GM21529 (cell line): ENCODE measurements around the gene INO80C.

Source experiments
- ATAC-seq: cut with Tn5 transposase; IDR thresholded peaks from one replicate; pipeline ENCODE4 v1.9.1; 2021; ENCODE audit not compliant: unreplicated experiment

The INO80C gene

DNA sequence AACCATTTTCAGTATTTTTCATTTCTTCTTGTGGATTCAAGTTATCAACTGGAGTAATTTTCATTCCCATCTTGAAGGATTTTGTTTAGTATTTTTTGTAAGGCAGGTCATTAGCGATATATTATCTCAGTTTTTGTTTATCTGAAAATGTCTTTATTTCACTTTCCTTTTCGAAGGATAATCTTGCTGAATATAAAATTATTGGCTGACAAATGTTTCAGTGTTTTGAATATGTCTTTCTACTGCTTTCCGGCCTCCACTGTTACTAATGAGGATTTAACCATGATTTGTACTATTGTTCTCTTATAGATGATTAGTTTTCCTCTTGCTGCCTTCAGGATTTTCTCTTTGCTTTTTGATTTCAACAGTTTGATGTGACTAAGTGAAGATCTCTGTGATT is 62.4 kb downstream of the INO80C start:
- ATAC-seq, result no peak

DNA sequence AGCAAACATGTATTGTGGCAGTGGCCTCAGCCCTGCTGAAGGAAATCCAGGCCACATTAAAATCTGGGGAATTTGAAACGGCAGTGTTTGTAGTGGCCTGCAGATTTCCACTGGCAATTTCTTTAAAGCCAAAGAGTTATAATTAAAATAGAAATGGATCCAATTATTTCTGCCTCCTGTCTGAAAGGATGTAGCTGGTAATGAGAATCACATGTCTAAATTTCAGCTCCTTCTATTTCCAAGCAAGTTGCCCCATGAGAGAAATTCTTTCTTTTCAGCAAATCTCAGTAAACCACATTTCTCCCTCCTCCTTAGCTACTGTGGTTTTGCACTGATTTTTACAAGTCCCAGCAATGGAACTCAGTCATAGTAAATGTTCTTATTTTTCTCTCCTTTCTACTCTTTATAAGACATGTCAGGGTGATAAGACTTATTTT is 65.2 kb downstream of the INO80C start:
- ATAC-seq, result no peak

DNA sequence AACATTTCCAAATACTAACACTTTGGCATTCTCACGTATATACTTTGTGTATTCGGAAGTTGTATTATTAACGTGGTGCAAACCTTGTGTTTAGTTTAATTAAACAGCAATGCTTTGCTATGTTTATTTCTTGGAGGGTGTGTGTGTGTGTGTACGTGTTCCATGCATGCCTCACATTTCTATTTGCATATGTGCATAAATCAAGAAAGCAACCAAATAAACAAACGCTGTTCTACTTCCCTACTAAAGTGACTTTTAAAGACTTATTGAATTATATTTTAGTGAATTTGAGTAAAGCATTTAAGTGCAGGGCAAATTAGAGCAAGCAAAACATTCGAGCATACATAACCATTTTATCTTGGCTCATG is 66.4 kb downstream of the INO80C start:
- no peak for ATAC-seq

DNA sequence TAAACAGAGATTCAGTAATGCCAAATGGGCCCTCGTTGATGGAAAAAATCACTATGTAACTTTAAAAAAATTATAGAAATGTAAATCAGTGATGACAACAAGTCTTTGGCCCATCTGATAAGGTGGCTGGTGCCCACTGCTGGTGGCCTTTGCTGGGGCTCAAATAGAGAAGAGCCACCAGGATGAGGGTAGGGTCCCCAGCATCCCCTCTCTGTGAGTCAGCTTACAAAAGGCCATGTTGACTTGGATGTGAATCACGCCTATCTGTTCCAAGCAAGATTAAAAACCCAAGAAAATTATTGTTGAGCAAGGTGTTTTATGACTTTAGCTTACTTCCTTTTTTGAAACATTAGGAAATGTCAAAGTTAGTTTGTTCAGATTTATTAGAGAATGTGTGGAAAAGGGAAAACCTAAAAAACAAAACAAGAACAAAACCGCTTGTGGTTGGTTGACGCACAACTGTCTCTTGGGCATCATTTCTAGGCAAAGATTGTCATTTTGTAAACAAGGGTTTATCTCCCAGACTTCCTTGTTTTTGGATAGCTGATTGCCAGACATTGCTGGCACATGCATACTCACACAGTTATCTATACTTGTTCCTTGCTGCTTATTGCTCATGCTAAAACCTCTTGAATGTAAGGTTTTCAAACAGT is 66.9 kb downstream of the INO80C start:
- no peak for ATAC-seq

DNA sequence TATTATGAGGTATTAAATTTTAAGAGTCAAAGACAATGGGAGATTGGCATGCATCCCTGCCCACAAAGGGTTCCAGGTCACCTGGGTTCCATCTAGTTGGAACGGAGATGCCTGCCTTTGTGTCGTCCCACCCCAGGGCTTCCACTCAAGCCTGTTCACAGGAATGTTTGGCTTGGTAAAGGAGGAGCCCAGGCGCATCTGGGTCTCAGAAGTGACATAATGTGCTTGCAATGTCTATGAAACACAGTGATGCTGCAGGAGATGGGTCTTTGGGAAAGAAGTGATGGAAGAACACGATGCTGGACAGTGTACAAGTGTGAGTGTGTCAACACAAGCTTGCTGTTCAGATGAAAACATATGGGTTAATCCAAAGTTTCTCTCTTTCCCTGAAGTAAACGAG is 71.0 kb downstream of the INO80C start:
- no peak for ATAC-seq

DNA sequence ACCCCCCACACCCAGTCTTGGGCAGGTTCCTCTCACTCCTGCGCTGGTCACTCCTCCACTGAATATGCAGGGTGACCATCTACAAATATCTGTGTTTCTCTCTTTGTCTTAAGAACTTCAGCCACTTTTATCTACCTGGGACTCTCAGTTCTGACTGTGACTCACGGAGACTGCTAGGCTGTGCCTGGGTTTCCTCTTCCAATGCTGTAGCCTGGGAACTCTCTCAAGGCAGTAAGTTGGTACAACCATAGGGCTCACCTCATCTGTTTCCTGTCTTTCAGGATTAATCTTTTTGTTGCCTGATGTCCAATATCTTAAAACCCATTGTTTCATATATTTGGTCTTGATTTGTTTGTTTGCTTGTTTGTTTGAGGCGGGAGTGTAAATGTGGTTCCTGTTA is 73.4 kb downstream of the INO80C start:
- no peak for ATAC-seq

DNA sequence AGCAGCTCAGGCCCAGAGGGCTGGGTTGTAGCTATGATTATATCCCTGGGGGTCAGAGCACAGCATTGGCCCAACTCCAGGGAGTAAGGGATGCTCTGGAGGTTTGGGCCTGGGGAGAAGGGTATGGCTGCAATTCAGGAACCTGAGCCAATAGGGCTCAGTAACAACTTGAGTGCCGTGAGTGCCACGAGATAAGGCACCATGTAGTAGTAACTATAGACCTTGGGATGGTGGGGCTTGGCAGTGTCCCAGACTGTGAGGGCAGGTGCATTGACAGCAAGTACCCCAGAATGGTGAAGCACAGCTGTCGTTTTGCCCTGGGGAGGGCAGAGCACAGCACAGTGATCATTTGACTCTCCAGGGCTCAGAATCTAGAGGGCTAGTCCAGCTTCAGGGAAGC is 75.5 kb downstream of the INO80C start:
- ATAC-seq, result no peak

DNA sequence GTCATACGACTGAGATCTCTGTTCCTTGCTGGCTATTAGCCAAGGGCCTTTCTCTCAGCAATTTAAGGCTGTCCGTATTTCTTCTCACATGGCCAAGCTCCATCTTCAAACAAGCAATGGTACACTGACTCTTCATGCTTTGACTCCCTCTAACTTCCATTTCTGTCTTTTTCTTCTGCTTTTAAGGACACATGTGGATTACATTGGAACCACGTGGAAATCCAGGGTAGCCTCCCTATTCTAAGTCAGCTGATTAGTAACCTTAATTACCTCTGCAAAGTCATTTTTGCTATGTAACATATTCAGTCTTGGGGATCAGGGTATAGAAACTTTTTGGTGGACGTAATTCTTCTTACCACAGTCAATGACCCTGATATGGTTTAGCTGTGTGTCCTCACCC is 79.2 kb downstream of the INO80C start:
- ATAC-seq, result no peak
